ENCODE measurements around the gene KMT2A. TPM values are rescaled to one million over a fixed set of nuclear protein-coding genes. Genes with fewer than 3 reads are reported as not detected.
"Not testable (repeated sequence)": the region's sequence is repeated elsewhere in the genome, so short reads cannot be mapped to it uniquely, and the experiment has no call there.

KMT2A gene
- total RNA-seq, 1 donor from 2014 or later: 64.7 TPM

- no peaks in the 10 kb centered on the region for H3K27me3 ChIP-seq
- H3K27ac ChIP-seq: no peak overlapping the region
- TF ChIP-seq CTCF (IDR thresholded peaks at IDR 0.05): no peak
- no peaks in the 10 kb centered on the region for H3K9me3 ChIP-seq
- DNase-seq: no peak
- H3K36me3 ChIP-seq: peaks cover 6% of the 10 kb centered on the region
- peak overlapping the region; percentile 87 for H3K4me3 ChIP-seq
- intact Hi-C loops (cut with DNase I): no loop called here
- peaks cover 7% of the 10 kb centered on the region for H3K4me1 ChIP-seq
- ATAC-seq: no peak
Observed at GRCh38 chr11:118565051-118565450, 128.8 kb downstream of the KMT2A start.

GRCh38 chr11:118569670-118570069 lies 133.4 kb downstream of the KMT2A start:
- peaks cover 25% of the 10 kb centered on the region for H3K4me1 ChIP-seq
- no peaks in the 10 kb centered on the region for H3K36me3 ChIP-seq
- intact Hi-C loops (cut with DNase I): no loop called here
- no peak overlapping the region for H3K4me3 ChIP-seq
- ATAC-seq (no peak), DNase-seq (no peak)
- no peak for TF ChIP-seq CTCF (IDR thresholded peaks at IDR 0.05)
- H3K9me3 ChIP-seq: no peaks in the 10 kb centered on the region
- H3K27ac ChIP-seq: no peak overlapping the region
- H3K27me3 ChIP-seq: no peaks in the 10 kb centered on the region

GRCh38 chr11:118570787-118571186 lies 134.5 kb downstream of the KMT2A start:
- DNase-seq (no peak), ATAC-seq (no peak)
- intact Hi-C loops (cut with DNase I): no loop called here
- no peak for TF ChIP-seq CTCF (IDR thresholded peaks at IDR 0.05)
- no peaks in the 10 kb centered on the region for H3K27me3 ChIP-seq
- H3K4me3 ChIP-seq: no peak overlapping the region
- no peaks in the 10 kb centered on the region for H3K9me3 ChIP-seq
- no peak overlapping the region for H3K27ac ChIP-seq
- H3K36me3 ChIP-seq: no peaks in the 10 kb centered on the region
- H3K4me1 ChIP-seq: peaks cover 28% of the 10 kb centered on the region

- peaks cover 34% of the 10 kb centered on the region for H3K4me1 ChIP-seq
- H3K36me3 ChIP-seq; ATAC-seq; H3K9me3 ChIP-seq; H3K27me3 ChIP-seq; intact Hi-C loops (cut with DNase I): not testable (repeated sequence)
- peak; percentile 66 for DNase-seq
- peak overlapping the region; percentile 99 for H3K4me3 ChIP-seq
- peak overlapping the region; percentile 99 for H3K27ac ChIP-seq
Observed at GRCh38 chr11:118571701-118572060, 135.4 kb downstream of the KMT2A start.

- Histone ChIP-seq H3K4me3 (peak within 1 kb of the TSS; percentile 99), H3K27me3 (no peaks in the 10 kb centered on the region), H3K9me3 (no peaks in the 10 kb centered on the region), H3K36me3 (peaks cover 3% of the 10 kb centered on the region), H3K4me1 (peaks cover 40% of the 10 kb centered on the region), H3K27ac (peak within 1 kb of the TSS; percentile 99)
- DNase-seq (peak; percentile 91), ATAC-seq (peak; percentile 96)
- intact Hi-C loops (cut with DNase I): no loop called here
- no peak for TF ChIP-seq CTCF (IDR thresholded peaks at IDR 0.05)
Observed at GRCh38 chr11:118572061-118572980, 136.0 kb downstream of the KMT2A start, which contains the start of gene ARCN1. ARCN1 (plus strand) TSS chr11:118572409; CDS start chr11:118572548, 139 bp downstream.

- H3K4me1 ChIP-seq: peaks cover 43% of the 10 kb centered on the region
- peak overlapping the region; percentile 99 for H3K27ac ChIP-seq
- peak overlapping the region; percentile 99 for H3K4me3 ChIP-seq
- DNase-seq (no peak), ATAC-seq (peak; percentile 18)
- no peaks in the 10 kb centered on the region for H3K9me3 ChIP-seq
- H3K27me3 ChIP-seq: no peaks in the 10 kb centered on the region
- H3K36me3 ChIP-seq: peaks cover 7% of the 10 kb centered on the region
- intact Hi-C loops (cut with DNase I): no loop called here
- no peak for TF ChIP-seq CTCF (IDR thresholded peaks at IDR 0.05)
Observed at GRCh38 chr11:118572981-118573550, 136.8 kb downstream of the KMT2A start.
